ENCODE results near the gene SNRPA1.

DNA sequence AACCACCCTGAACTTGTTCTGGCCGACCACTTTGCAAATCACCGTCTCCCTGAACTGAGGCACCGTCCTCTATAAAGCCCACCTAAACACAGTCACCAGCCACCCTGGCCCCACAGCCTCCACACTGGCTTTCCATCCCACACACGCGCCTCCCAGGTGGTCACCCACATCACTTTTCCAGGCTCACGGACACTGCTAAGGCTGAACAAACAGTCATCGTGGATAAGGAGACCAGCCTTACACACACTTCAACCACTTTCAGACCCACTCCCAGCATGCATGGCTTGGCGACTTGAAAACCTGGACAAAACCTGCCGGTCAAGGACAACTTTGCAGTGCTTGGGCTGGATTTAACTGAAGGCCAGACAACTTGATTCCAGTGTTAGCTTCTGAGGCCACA lies 51.6 kb downstream of the SNRPA1 start:
- no peak for TF ChIP-seq CTCF (IDR thresholded peaks at IDR 0.05)
- TF ChIP-seq POLR2A (IDR thresholded peaks at IDR 0.05), result no peak
